H1 (cell line): ENCODE measurements around the gene RRAD. TPM values are rescaled to one million over a fixed set of nuclear protein-coding genes. Genes with fewer than 3 reads are reported as not detected.
A peak's percentile ranks its signal among the peaks of the same experiment; 100 is the strongest.

Experiments used
- CTCF ChIA-PET: fragments of 300-600 bp; sonication (Branson Sonifier 250); formaldehyde crosslinking; loops from one replicate; lab custom pipeline; 2021; ENCODE audit not compliant: partially characterized antibody; lab: Charles Lee
- POLR2A ChIA-PET: fragments of 300-600 bp; sonication (Branson Sonifier 250); formaldehyde crosslinking; loops from one replicate; lab custom pipeline; 2021; ENCODE audit warnings: inconsistent platforms; ENCODE audit not compliant: partially characterized antibody; lab: Charles Lee
- DNase-seq, 2 experiments: peaks; one replicate each; pipeline versions ENCODE4 v3.0.0 to v3.0.0-alpha.2; 2010 to 2022; ENCODE audit warnings: low spot score in 2 of 2, low read depth in 1 of 2, mixed read lengths in 1 of 2
- FAIRE-seq: peaks from 2 replicates; lab custom pipeline; 2011; peaks lifted over from hg19 to GRCh38; lab: Jason Lieb, UNC
- H2AFZ ChIP-seq: 2 replicates; pipeline ENCODE4 v1.8.1; 2012; ENCODE audit warnings: low read length, inconsistent platforms
- H2AK5ac ChIP-seq: 2 replicates; pipeline ENCODE4 v1.6.1; 2013; ENCODE audit warnings: low read depth, low read length
- H2BK120ac ChIP-seq: replicated peaks from 2 replicates; pipeline ENCODE3; 2013; ENCODE audit warnings: low read depth, low read length, inconsistent platforms
- H2BK12ac ChIP-seq: 2 replicates; pipeline ENCODE4 v1.6.1; 2013; ENCODE audit warnings: low read depth, low read length
- H2BK15ac ChIP-seq: 2 replicates; pipeline ENCODE4 v1.6.1; 2013; ENCODE audit warnings: low read length
- H2BK20ac ChIP-seq: 2 replicates; pipeline ENCODE4 v1.6.1; 2013; ENCODE audit warnings: low read length
- H2BK5ac ChIP-seq: 2 replicates; pipeline ENCODE4 v1.6.1; 2013; ENCODE audit warnings: low read depth, low read length
- H3K14ac ChIP-seq: 2 replicates; pipeline ENCODE4 v1.6.1; 2013; ENCODE audit warnings: inconsistent platforms; ENCODE audit not compliant: insufficient read length
- H3K18ac ChIP-seq: 2 replicates; pipeline ENCODE4 v1.6.1; 2013; ENCODE audit warnings: low read length; ENCODE audit errors: extremely low read depth
- H3K23ac ChIP-seq: 2 replicates; pipeline ENCODE4 v1.6.1; 2013; ENCODE audit warnings: inconsistent platforms; ENCODE audit not compliant: insufficient read length
- H3K23me2 ChIP-seq: 2 replicates; pipeline ENCODE4 v1.6.1; 2013; ENCODE audit warnings: low read depth, low read length
- H3K27ac ChIP-seq: 2 replicates; pipeline ENCODE4 v1.6.1; 2011; ENCODE audit warnings: low read depth, low read length, inconsistent platforms
- H3K27me3 ChIP-seq, 4 experiments: replicated peaks in 1 of 4; 1 replicate in 1 of 4; 2 replicates in 3 of 4; pipeline versions ENCODE4 v1.6.1 to v1.8.1; 2011 to 2013; ENCODE audit warnings: low read length in 3 of 4, mild to moderate bottlenecking in 3 of 4, inconsistent platforms in 2 of 4, mixed read lengths in 2 of 4, moderate library complexity in 1 of 4; ENCODE audit not compliant: control insufficient read depth in 3 of 4, insufficient read depth in 3 of 4; ENCODE audit errors: extremely low read depth in 1 of 4
- H3K36me3 ChIP-seq, 4 experiments: 2 replicates each; pipeline versions ENCODE4 v1.6.1 to v1.8.1; 2011 to 2013; ENCODE audit warnings: mild to moderate bottlenecking in 4 of 4, low read length in 3 of 4, moderate library complexity in 2 of 4, control low read depth in 1 of 4, inconsistent platforms in 1 of 4; ENCODE audit not compliant: insufficient read depth in 4 of 4, control insufficient read depth in 2 of 4
- H3K4ac ChIP-seq: replicated peaks from 2 replicates; pipeline ENCODE3; 2013; ENCODE audit warnings: low read length, low read depth, mixed read lengths, inconsistent platforms; ENCODE audit not compliant: insufficient read length
- H3K4me1 ChIP-seq, 4 experiments: replicated peaks in 1 of 4; 1 replicate in 1 of 4; 2 replicates in 3 of 4; pipeline versions ENCODE4 v1.6.1 to v1.8.1; 2011 to 2013; ENCODE audit warnings: low read length in 3 of 4, inconsistent platforms in 2 of 4, mixed read lengths in 1 of 4; ENCODE audit not compliant: insufficient read depth in 4 of 4, control insufficient read depth in 3 of 4
- H3K4me2 ChIP-seq, 2 experiments: 2 replicates each; pipeline versions ENCODE4 v1.6.1 to v1.8.1; 2011 to 2013; ENCODE audit warnings: low read depth in 2 of 2, low read length in 2 of 2, control low read depth in 1 of 2, inconsistent platforms in 1 of 2, mild to moderate bottlenecking in 1 of 2; ENCODE audit not compliant: insufficient read depth in 1 of 2
- H3K4me3 ChIP-seq, 4 experiments: fragments of 200-600, 300-600 bp in 1 of 4; sonication (generic), shearing (Covaris generic), sonication (Bioruptor Twin) in 1 of 4; 2 replicates each; pipeline versions ENCODE4 v1.5.1 to v1.8.1; 2011 to 2016; ENCODE audit warnings: low read length in 4 of 4, low read depth in 3 of 4, control low read depth in 2 of 4, inconsistent platforms in 2 of 4, mild to moderate bottlenecking in 2 of 4, mixed read lengths in 1 of 4, moderate library complexity in 1 of 4; ENCODE audit not compliant: insufficient read depth in 2 of 4; ENCODE audit errors: extremely low read depth in 1 of 4
- H3K56ac ChIP-seq: replicated peaks from 2 replicates; pipeline ENCODE3; 2013; ENCODE audit warnings: low read depth, mild to moderate bottlenecking, mixed read lengths, low read length, inconsistent platforms; ENCODE audit not compliant: insufficient read length
- H3K79me1 ChIP-seq: 2 replicates; pipeline ENCODE4 v1.6.1; 2013; ENCODE audit warnings: low read depth, low read length, control low read depth
- H3K79me2 ChIP-seq, 2 experiments: 2 replicates each; pipeline versions ENCODE4 v1.6.1 to v1.8.1; 2012 to 2013; ENCODE audit warnings: low read length in 2 of 2, mild to moderate bottlenecking in 2 of 2, inconsistent platforms in 1 of 2; ENCODE audit not compliant: insufficient read depth in 2 of 2, control insufficient read depth in 1 of 2
- H3K9ac ChIP-seq, 4 experiments: replicated peaks in 1 of 4; 1 replicate in 1 of 4; 2 replicates in 3 of 4; pipeline versions ENCODE4 v1.6.1 to v1.8.1; 2011 to 2013; ENCODE audit warnings: low read depth in 3 of 4, low read length in 3 of 4, control low read depth in 2 of 4, mild to moderate bottlenecking in 2 of 4, moderate library complexity in 2 of 4, inconsistent platforms in 1 of 4; ENCODE audit errors: extremely low read depth in 1 of 4
- H3K9me3 ChIP-seq, 2 experiments: 2 replicates each; pipeline versions ENCODE4 v1.6.1 to v1.8.1; 2012 to 2013; ENCODE audit warnings: mild to moderate bottlenecking in 2 of 2, moderate library complexity in 2 of 2, control low read depth in 1 of 2, inconsistent platforms in 1 of 2, low read depth in 1 of 2, low read length in 1 of 2, mixed read lengths in 1 of 2; ENCODE audit not compliant: insufficient read depth in 2 of 2
- H4K20me1 ChIP-seq, 2 experiments: replicated peaks in 1 of 2; 2 replicates each; pipeline versions ENCODE3 to v1.8.1; 2011 to 2013; ENCODE audit warnings: inconsistent platforms in 2 of 2, low read length in 2 of 2, mild to moderate bottlenecking in 1 of 2; ENCODE audit not compliant: insufficient read depth in 2 of 2, control insufficient read depth in 1 of 2
- H4K5ac ChIP-seq: 2 replicates; pipeline ENCODE4 v1.6.1; 2013; ENCODE audit warnings: low read length, low read depth, mixed read lengths, inconsistent platforms; ENCODE audit not compliant: insufficient read length
- H4K8ac ChIP-seq: 2 replicates; pipeline ENCODE4 v1.8.0; 2013; ENCODE audit warnings: mild to moderate bottlenecking, moderate library complexity, low read length, inconsistent platforms; ENCODE audit not compliant: insufficient read depth; ENCODE audit errors: extremely low read depth
- H4K91ac ChIP-seq: replicated peaks from 2 replicates; pipeline ENCODE3; 2013; ENCODE audit warnings: low read length, mixed read lengths, inconsistent platforms; ENCODE audit not compliant: insufficient read length
- EZH2 ChIP-seq: fragments of 200-600 bp; sonication (generic); IDR thresholded peaks from 2 replicates; pipeline ENCODE4 v1.7.1; 2012; ENCODE audit warnings: low read depth, mild to moderate bottlenecking, moderate library complexity, low read length, inconsistent platforms; ENCODE audit not compliant: severe bottlenecking
- HDAC6 ChIP-seq: IDR thresholded peaks from one replicate; pipeline ENCODE4 v1.7.1; 2012; ENCODE audit warnings: low read depth, mild to moderate bottlenecking, inconsistent platforms, low read length, moderate library complexity
- POLR2A ChIP-seq, 2 experiments: IDR thresholded peaks; 1 replicate in 1 of 2; 2 replicates in 1 of 2; pipeline ENCODE4 v1.6.1; 2011; ENCODE audit warnings: low read depth in 2 of 2, low read length in 2 of 2, mild to moderate bottlenecking in 2 of 2; ENCODE audit errors: control extremely low read depth in 1 of 2
- SAP30 ChIP-seq: fragments of 300-600 bp; sonication (generic); IDR thresholded peaks from 2 replicates; pipeline ENCODE4 v1.7.1; 2012; ENCODE audit warnings: low read length, moderate library complexity, mild to moderate bottlenecking, inconsistent platforms; ENCODE audit not compliant: insufficient read depth, insufficient replicate concordance
- TAF7 ChIP-seq: optimal IDR thresholded peaks from 2 replicates; pipeline ENCODE3; 2011; ENCODE audit warnings: low read depth, mild to moderate bottlenecking, inconsistent platforms, low read length, moderate library complexity, borderline replicate concordance
- USF2 ChIP-seq: IDR thresholded peaks from 2 replicates; pipeline ENCODE4 v1.6.1; 2011; ENCODE audit warnings: low read length, improper control_type of control experiment
- YY1 ChIP-seq: IDR thresholded peaks from 2 replicates; pipeline ENCODE4 v1.6.1; 2011; ENCODE audit warnings: low read depth, mild to moderate bottlenecking, low read length
- WGBS, 2 experiments: shearing (Covaris generic) in 1 of 2; methylation state at CpG; one replicate each; pipeline versions ENCODE4 v1.1.6 to v1.1.7; 2013 to 2015; ENCODE audit warnings: low lambda C conversion rate in 2 of 2, mixed read lengths in 2 of 2, inconsistent platforms in 1 of 2, low coverage in 1 of 2, missing lambda C conversion rate in 1 of 2; ENCODE audit not compliant: insufficient replicate concordance in 2 of 2, insufficient coverage in 1 of 2, insufficient read length in 1 of 2; ENCODE audit errors: extremely low coverage in 1 of 2, missing lambda C conversion rate in 1 of 2; 5-methylcytosine and 5-hydroxymethylcytosine counted together
- polyA plus RNA-seq, 7 experiments: library from polyadenylated mRNA; depleted of rRNA in 3 of 7; stranded (reverse) in 5 of 7; unstranded in 2 of 7; fragments of >200 nt in 5 of 7; fragments of 200-250 nt in 2 of 7; gene quantifications; 1 replicate in 5 of 7; 2 replicates in 1 of 7; 4 replicates in 1 of 7; pipeline versions ENCODE4 v1.2.1 to v1.2.3, GENCODE V29; 2011 to 2013; ENCODE audit warnings: missing spikeins in 2 of 7, mixed read lengths in 2 of 7
- total RNA-seq: library from RNA; stranded (reverse); fragmentation: NEBNext Ultra II Directional; extraction: Animal tissue kit (Norgen Biotek cat#: 25700); gene quantifications from 2 replicates; pipeline ENCODE4 v1.2.1, GENCODE V29; 2021

RRAD gene
- total and polyA plus RNA-seq, 2 of the 8 experiments (the other 6 are each of a cell fraction or from before 2014, with no cell fraction given), result 0.17 TPM; not detected in 1

- TF ChIP-seq YY1 (no peak), HDAC6 (no peak), USF2 (no peak), TAF7 (no peak), SAP30 (no peak), EZH2 (no peak), POLR2A (IDR thresholded peaks at IDR 0.05; ENCODE audit: control extremely low read depth in 1 of 2, low read depth in 2 of 2, low read length in 2 of 2) (no peak)
- WGBS, 2 experiments, result 90% methylated on average over 3 of the region's 6 CpGs; no CpG with 5 or more reads in 1 of the 2 experiments
- H3K4me1 ChIP-seq, result no peaks in the 10 kb centered on the region; a peak in 1 of 7 replicates
- no peak for DNase-seq
- no peak overlapping the region for H2BK12ac ChIP-seq
- no peak overlapping the region for H2AK5ac ChIP-seq
- no peaks in the 10 kb centered on the region for H3K9me3 ChIP-seq
- no peak for FAIRE-seq
- peak overlapping the region; percentile 25; the same call in 1 of the 2 replicates for H4K8ac ChIP-seq
- no peaks in the 10 kb centered on the region for H4K20me1 ChIP-seq
- no peak overlapping the region for H4K5ac ChIP-seq
- H3K4ac ChIP-seq, result no peak overlapping the region
- H3K36me3 ChIP-seq, result no peaks in the 10 kb centered on the region
- CTCF ChIA-PET, result interaction anchor here (0.6 to 10.2 kb wide), 8 partner anchors 12 to 212 kb away, joined by 3 to 130 read pairs (median 3); partner anchors contain the start of gene CES3
- H3K4me3 ChIP-seq, result no peak overlapping the region
- H3K79me2 ChIP-seq, result no peaks in the 10 kb centered on the region
- no peak overlapping the region for H2BK5ac ChIP-seq
- no peak overlapping the region for H2BK15ac ChIP-seq
- no peak overlapping the region for H3K56ac ChIP-seq
- H4K91ac ChIP-seq, result no peak overlapping the region
- no peak overlapping the region for H3K23ac ChIP-seq
- no peak overlapping the region for H3K14ac ChIP-seq
- H3K9ac ChIP-seq, result no peak overlapping the region
- H2BK120ac ChIP-seq, result no peak overlapping the region
- POLR2A ChIA-PET, result interaction anchor here (1.6 kb wide), 1 partner anchor 13 kb away, joined by 6 read pairs; the partner anchor contains the start of gene CES3
- no peaks in the 10 kb centered on the region for H3K79me1 ChIP-seq
- no peak overlapping the region for H2AFZ ChIP-seq
- H3K18ac ChIP-seq, result no peak overlapping the region
- no peaks in the 10 kb centered on the region for H3K27me3 ChIP-seq
- no peaks in the 10 kb centered on the region for H3K23me2 ChIP-seq
- H2BK20ac ChIP-seq, result no peak overlapping the region
- no peak overlapping the region for H3K4me2 ChIP-seq
- no peak overlapping the region for H3K27ac ChIP-seq
Measured at GRCh38 chr16:66973716-66974115, 48.4 kb upstream of the RRAD start.
